SU-DHL-6 (cell line): ENCODE measurements around the gene TEX22.

Experiments
- H2AFZ ChIP-seq: fragments of 200-600 bp; sonication (generic); 2 replicates; pipeline ENCODE4 v1.6.1; 2014; ENCODE audit warnings: low read depth, mild to moderate bottlenecking, moderate library complexity, mixed read lengths, antibody characterized with exemption, low read length; ENCODE audit not compliant: severe bottlenecking
- H3F3A ChIP-seq: fragments of 200-600 bp; shearing (Covaris generic); 2 replicates; pipeline ENCODE4 v1.6.0; 2016; ENCODE audit warnings: antibody characterized with exemption, mild to moderate bottlenecking; ENCODE audit not compliant: insufficient read depth
- H3K27ac ChIP-seq: fragments of 200-600 bp; sonication (generic); 2 replicates; pipeline ENCODE4 v1.5.1; 2016; ENCODE audit warnings: low read depth, mild to moderate bottlenecking, low read length, moderate library complexity, mixed read lengths
- H3K27me3 ChIP-seq: fragments of 200-600 bp; sonication (generic), shearing (Covaris generic); 2 replicates; pipeline ENCODE4 v1.6.0; 2014; ENCODE audit warnings: mild to moderate bottlenecking, low read length
- H3K36me3 ChIP-seq: fragments of 200-600 bp; sonication (generic); 2 replicates; pipeline ENCODE4 v1.6.1; 2014; ENCODE audit warnings: mild to moderate bottlenecking, low read length, mixed read lengths
- H3K4me2 ChIP-seq: fragments of 300-600, 200-600 bp; shearing (Covaris generic), sonication (generic); 2 replicates; pipeline ENCODE4 v1.6.0; 2014; ENCODE audit warnings: low read length, low read depth, mild to moderate bottlenecking; ENCODE audit not compliant: poor library complexity, severe bottlenecking
- H3K4me3 ChIP-seq: fragments of 200-600 bp; sonication (generic); 2 replicates; pipeline ENCODE4 v1.5.1; 2014; ENCODE audit warnings: antibody characterized with exemption, low read length, mild to moderate bottlenecking, mixed read lengths; ENCODE audit not compliant: insufficient read depth, poor library complexity, severe bottlenecking
- H3K79me2 ChIP-seq: fragments of 200-600 bp; sonication (generic); 2 replicates; pipeline ENCODE4 v1.6.1; 2014; ENCODE audit warnings: mild to moderate bottlenecking, low read length, moderate library complexity; ENCODE audit not compliant: insufficient read depth
- H3K9ac ChIP-seq: fragments of 200-600 bp; sonication (generic); 2 replicates; pipeline ENCODE4 v1.7.0; 2014; ENCODE audit warnings: mild to moderate bottlenecking, low read length
- H3K9me2 ChIP-seq: fragments of 200-600 bp; sonication (generic); replicated peaks from 2 replicates; pipeline ENCODE4 v1.6.1; 2014; ENCODE audit warnings: low read length; ENCODE audit not compliant: insufficient read depth
- H3K9me3 ChIP-seq: fragments of 200-600 bp; sonication (generic); 2 replicates; pipeline ENCODE4 v1.6.1; 2014; ENCODE audit warnings: low read length, mixed read lengths; ENCODE audit not compliant: insufficient read depth
- H4K20me1 ChIP-seq: fragments of 200-600 bp; sonication (generic); 2 replicates; pipeline ENCODE4 v1.6.1; 2014; ENCODE audit warnings: low read depth, mild to moderate bottlenecking, antibody characterized with exemption, low read length, moderate library complexity, mixed read lengths
- CTCF ChIP-seq: fragments of 200-600 bp; sonication (generic); IDR thresholded peaks from one replicate; pipeline ENCODE4 v1.5.1; 2017; ENCODE audit warnings: antibody characterized with exemption, mild to moderate bottlenecking, low read length, moderate library complexity; ENCODE audit not compliant: insufficient read depth, poor library complexity, severe bottlenecking
- EZH2phosphoT487 ChIP-seq: fragments of 200-600 bp; sonication (generic), shearing (Covaris generic); conservative IDR thresholded peaks from 2 replicates; pipeline ENCODE4 v1.6.1; 2018; ENCODE audit warnings: mild to moderate bottlenecking, antibody characterized with exemption, low read length, moderate library complexity, mixed read lengths

Gene TEX22

GRCh38 chr14:105444859-105445258, 46.5 kb downstream of the TEX22 start:
- Histone ChIP-seq H3K27me3 (no peaks in the 10 kb centered on the region), H3F3A (no peaks in the 10 kb centered on the region), H2AFZ (no peak overlapping the region), H3K4me2 (no peak overlapping the region), H3K9ac (no peak overlapping the region), H3K36me3 (no peaks in the 10 kb centered on the region), H3K9me2 (no peaks in the 10 kb centered on the region), H3K9me3 (no peaks in the 10 kb centered on the region), H3K4me3 (no peak overlapping the region), H4K20me1 (peaks cover 3% of the 10 kb centered on the region; the same call in 1 of the 2 replicates), H3K27ac (no peak overlapping the region), H3K79me2 (peaks cover 9% of the 10 kb centered on the region; the same call in 1 of the 2 replicates)
- TF ChIP-seq EZH2phosphoT487 (no peak), CTCF (no peak)

DNA sequence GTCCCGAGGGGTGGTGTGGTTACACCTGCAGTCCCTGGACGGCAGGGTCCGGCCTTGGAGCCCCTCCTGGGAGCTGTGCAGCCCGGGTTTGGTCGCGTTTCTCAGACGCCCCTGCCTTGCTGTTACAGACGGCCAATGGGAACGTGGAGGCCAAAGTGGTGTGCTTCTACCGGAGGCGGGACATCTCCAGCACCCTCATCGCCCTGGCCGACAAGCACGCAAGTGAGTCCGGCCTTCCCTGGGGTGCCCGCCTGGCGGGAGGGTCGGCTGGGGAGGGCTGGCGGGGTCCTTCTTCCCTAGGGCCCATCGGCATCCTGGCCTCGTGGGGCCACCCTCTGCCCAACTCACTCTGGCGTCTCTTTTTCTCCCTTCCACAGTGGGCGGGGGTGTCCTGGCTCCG, 47.0 kb downstream of the TEX22 start:
- Histone ChIP-seq H3K27me3 (no peaks in the 10 kb centered on the region), H3K27ac (no peak overlapping the region), H3K36me3 (no peaks in the 10 kb centered on the region), H4K20me1 (peaks cover 3% of the 10 kb centered on the region; the same call in 1 of the 2 replicates), H3K9me2 (no peaks in the 10 kb centered on the region), H3K79me2 (peaks cover 5% of the 10 kb centered on the region; the same call in 1 of the 2 replicates), H2AFZ (no peak overlapping the region), H3K9ac (no peak overlapping the region), H3K4me3 (no peak overlapping the region), H3K9me3 (no peaks in the 10 kb centered on the region), H3F3A (no peaks in the 10 kb centered on the region), H3K4me2 (no peak overlapping the region)
- no peak for TF ChIP-seq EZH2phosphoT487
- no peak for TF ChIP-seq CTCF

- Histone ChIP-seq H3K9me2 (no peaks in the 10 kb centered on the region), H3K79me2 (no peaks in the 10 kb centered on the region; the same call in 1 of the 2 replicates), H3K9me3 (no peaks in the 10 kb centered on the region), H3K36me3 (no peaks in the 10 kb centered on the region), H3F3A (no peaks in the 10 kb centered on the region), H3K27me3 (no peaks in the 10 kb centered on the region), H2AFZ (no peak overlapping the region), H3K9ac (no peak overlapping the region), H3K27ac (no peak overlapping the region), H3K4me2 (no peak overlapping the region), H3K4me3 (no peak overlapping the region), H4K20me1 (peaks cover 3% of the 10 kb centered on the region; the same call in 1 of the 2 replicates)
- TF ChIP-seq EZH2phosphoT487 (no peak), CTCF (no peak)
These were observed 47.8 kb downstream of the TEX22 start for GRCh38 chr14:105445901-105446845.
